H1 (cell line): ENCODE results near the gene CALR. TPM values are rescaled to one million over a fixed set of nuclear protein-coding genes. Genes with fewer than 3 reads are reported as not detected.

Source experiments
- CTCF ChIA-PET: fragments of 300-600 bp; sonication (Branson Sonifier 250); formaldehyde crosslinking; loops from one replicate; lab custom pipeline; 2021; ENCODE audit not compliant: partially characterized antibody; lab: Charles Lee
- POLR2A ChIA-PET: fragments of 300-600 bp; sonication (Branson Sonifier 250); formaldehyde crosslinking; loops from one replicate; lab custom pipeline; 2021; ENCODE audit warnings: inconsistent platforms; ENCODE audit not compliant: partially characterized antibody; lab: Charles Lee
- DNase-seq, 2 experiments: peaks; one replicate each; pipeline versions ENCODE4 v3.0.0 to v3.0.0-alpha.2; 2010 to 2022; ENCODE audit warnings: low spot score in 2 of 2, low read depth in 1 of 2, mixed read lengths in 1 of 2
- FAIRE-seq: peaks from 2 replicates; lab custom pipeline; 2011; peaks lifted over from hg19 to GRCh38; lab: Jason Lieb, UNC
- H2AFZ ChIP-seq: 2 replicates; pipeline ENCODE4 v1.8.1; 2012; ENCODE audit warnings: low read length, inconsistent platforms
- H2AK5ac ChIP-seq: 2 replicates; pipeline ENCODE4 v1.6.1; 2013; ENCODE audit warnings: low read depth, low read length
- H2BK120ac ChIP-seq: replicated peaks from 2 replicates; pipeline ENCODE3; 2013; ENCODE audit warnings: low read depth, low read length, inconsistent platforms
- H2BK12ac ChIP-seq: 2 replicates; pipeline ENCODE4 v1.6.1; 2013; ENCODE audit warnings: low read depth, low read length
- H2BK15ac ChIP-seq: 2 replicates; pipeline ENCODE4 v1.6.1; 2013; ENCODE audit warnings: low read length
- H2BK20ac ChIP-seq: 2 replicates; pipeline ENCODE4 v1.6.1; 2013; ENCODE audit warnings: low read length
- H2BK5ac ChIP-seq: 2 replicates; pipeline ENCODE4 v1.6.1; 2013; ENCODE audit warnings: low read depth, low read length
- H3K14ac ChIP-seq: 2 replicates; pipeline ENCODE4 v1.6.1; 2013; ENCODE audit warnings: inconsistent platforms; ENCODE audit not compliant: insufficient read length
- H3K18ac ChIP-seq: 2 replicates; pipeline ENCODE4 v1.6.1; 2013; ENCODE audit warnings: low read length; ENCODE audit errors: extremely low read depth
- H3K23ac ChIP-seq: 2 replicates; pipeline ENCODE4 v1.6.1; 2013; ENCODE audit warnings: inconsistent platforms; ENCODE audit not compliant: insufficient read length
- H3K23me2 ChIP-seq: 2 replicates; pipeline ENCODE4 v1.6.1; 2013; ENCODE audit warnings: low read depth, low read length
- H3K27ac ChIP-seq: 2 replicates; pipeline ENCODE4 v1.6.1; 2011; ENCODE audit warnings: low read depth, low read length, inconsistent platforms
- H3K27me3 ChIP-seq, 4 experiments: replicated peaks in 1 of 4; 1 replicate in 1 of 4; 2 replicates in 3 of 4; pipeline versions ENCODE4 v1.6.1 to v1.8.1; 2011 to 2013; ENCODE audit warnings: low read length in 3 of 4, mild to moderate bottlenecking in 3 of 4, inconsistent platforms in 2 of 4, mixed read lengths in 2 of 4, moderate library complexity in 1 of 4; ENCODE audit not compliant: control insufficient read depth in 3 of 4, insufficient read depth in 3 of 4; ENCODE audit errors: extremely low read depth in 1 of 4
- H3K36me3 ChIP-seq, 4 experiments: 2 replicates each; pipeline versions ENCODE4 v1.6.1 to v1.8.1; 2011 to 2013; ENCODE audit warnings: mild to moderate bottlenecking in 4 of 4, low read length in 3 of 4, moderate library complexity in 2 of 4, control low read depth in 1 of 4, inconsistent platforms in 1 of 4; ENCODE audit not compliant: insufficient read depth in 4 of 4, control insufficient read depth in 2 of 4
- H3K4ac ChIP-seq: replicated peaks from 2 replicates; pipeline ENCODE3; 2013; ENCODE audit warnings: low read length, low read depth, mixed read lengths, inconsistent platforms; ENCODE audit not compliant: insufficient read length
- H3K4me1 ChIP-seq, 4 experiments: replicated peaks in 1 of 4; 1 replicate in 1 of 4; 2 replicates in 3 of 4; pipeline versions ENCODE4 v1.6.1 to v1.8.1; 2011 to 2013; ENCODE audit warnings: low read length in 3 of 4, inconsistent platforms in 2 of 4, mixed read lengths in 1 of 4; ENCODE audit not compliant: insufficient read depth in 4 of 4, control insufficient read depth in 3 of 4
- H3K4me2 ChIP-seq, 2 experiments: 2 replicates each; pipeline versions ENCODE4 v1.6.1 to v1.8.1; 2011 to 2013; ENCODE audit warnings: low read depth in 2 of 2, low read length in 2 of 2, control low read depth in 1 of 2, inconsistent platforms in 1 of 2, mild to moderate bottlenecking in 1 of 2; ENCODE audit not compliant: insufficient read depth in 1 of 2
- H3K4me3 ChIP-seq, 4 experiments: fragments of 200-600, 300-600 bp in 1 of 4; sonication (generic), shearing (Covaris generic), sonication (Bioruptor Twin) in 1 of 4; 2 replicates each; pipeline versions ENCODE4 v1.5.1 to v1.8.1; 2011 to 2016; ENCODE audit warnings: low read length in 4 of 4, low read depth in 3 of 4, control low read depth in 2 of 4, inconsistent platforms in 2 of 4, mild to moderate bottlenecking in 2 of 4, mixed read lengths in 1 of 4, moderate library complexity in 1 of 4; ENCODE audit not compliant: insufficient read depth in 2 of 4; ENCODE audit errors: extremely low read depth in 1 of 4
- H3K56ac ChIP-seq: replicated peaks from 2 replicates; pipeline ENCODE3; 2013; ENCODE audit warnings: low read depth, mild to moderate bottlenecking, mixed read lengths, low read length, inconsistent platforms; ENCODE audit not compliant: insufficient read length
- H3K79me1 ChIP-seq: 2 replicates; pipeline ENCODE4 v1.6.1; 2013; ENCODE audit warnings: low read depth, low read length, control low read depth
- H3K79me2 ChIP-seq, 2 experiments: 2 replicates each; pipeline versions ENCODE4 v1.6.1 to v1.8.1; 2012 to 2013; ENCODE audit warnings: low read length in 2 of 2, mild to moderate bottlenecking in 2 of 2, inconsistent platforms in 1 of 2; ENCODE audit not compliant: insufficient read depth in 2 of 2, control insufficient read depth in 1 of 2
- H3K9ac ChIP-seq, 4 experiments: replicated peaks in 1 of 4; 1 replicate in 1 of 4; 2 replicates in 3 of 4; pipeline versions ENCODE4 v1.6.1 to v1.8.1; 2011 to 2013; ENCODE audit warnings: low read depth in 3 of 4, low read length in 3 of 4, control low read depth in 2 of 4, mild to moderate bottlenecking in 2 of 4, moderate library complexity in 2 of 4, inconsistent platforms in 1 of 4; ENCODE audit errors: extremely low read depth in 1 of 4
- H3K9me3 ChIP-seq, 2 experiments: 2 replicates each; pipeline versions ENCODE4 v1.6.1 to v1.8.1; 2012 to 2013; ENCODE audit warnings: mild to moderate bottlenecking in 2 of 2, moderate library complexity in 2 of 2, control low read depth in 1 of 2, inconsistent platforms in 1 of 2, low read depth in 1 of 2, low read length in 1 of 2, mixed read lengths in 1 of 2; ENCODE audit not compliant: insufficient read depth in 2 of 2
- H4K20me1 ChIP-seq, 2 experiments: replicated peaks in 1 of 2; 2 replicates each; pipeline versions ENCODE3 to v1.8.1; 2011 to 2013; ENCODE audit warnings: inconsistent platforms in 2 of 2, low read length in 2 of 2, mild to moderate bottlenecking in 1 of 2; ENCODE audit not compliant: insufficient read depth in 2 of 2, control insufficient read depth in 1 of 2
- H4K5ac ChIP-seq: 2 replicates; pipeline ENCODE4 v1.6.1; 2013; ENCODE audit warnings: low read length, low read depth, mixed read lengths, inconsistent platforms; ENCODE audit not compliant: insufficient read length
- H4K8ac ChIP-seq: 2 replicates; pipeline ENCODE4 v1.8.0; 2013; ENCODE audit warnings: mild to moderate bottlenecking, moderate library complexity, low read length, inconsistent platforms; ENCODE audit not compliant: insufficient read depth; ENCODE audit errors: extremely low read depth
- H4K91ac ChIP-seq: replicated peaks from 2 replicates; pipeline ENCODE3; 2013; ENCODE audit warnings: low read length, mixed read lengths, inconsistent platforms; ENCODE audit not compliant: insufficient read length
- BCL11A ChIP-seq, 2 experiments: IDR thresholded peaks; one replicate each; pipeline ENCODE4 v1.6.1; 2011; ENCODE audit warnings: low read depth in 2 of 2, low read length in 2 of 2, mild to moderate bottlenecking in 2 of 2
- E2F6 ChIP-seq: IDR thresholded peaks from 2 replicates; pipeline ENCODE4 v1.6.1; 2012; ENCODE audit warnings: inconsistent platforms
- POLR2A ChIP-seq, 2 experiments: IDR thresholded peaks; 1 replicate in 1 of 2; 2 replicates in 1 of 2; pipeline ENCODE4 v1.6.1; 2011; ENCODE audit warnings: low read depth in 2 of 2, low read length in 2 of 2, mild to moderate bottlenecking in 2 of 2; ENCODE audit errors: control extremely low read depth in 1 of 2
- POLR2AphosphoS5 ChIP-seq: IDR thresholded peaks from 2 replicates; pipeline ENCODE4 v1.6.1; 2011; ENCODE audit warnings: low read depth, low read length
- SP1 ChIP-seq: IDR thresholded peaks from 2 replicates; pipeline ENCODE4 v1.6.1; 2011; ENCODE audit warnings: low read depth, low read length
- USF2 ChIP-seq: IDR thresholded peaks from 2 replicates; pipeline ENCODE4 v1.6.1; 2011; ENCODE audit warnings: low read length, improper control_type of control experiment
- WGBS, 2 experiments: shearing (Covaris generic) in 1 of 2; methylation state at CpG; one replicate each; pipeline versions ENCODE4 v1.1.6 to v1.1.7; 2013 to 2015; ENCODE audit warnings: low lambda C conversion rate in 2 of 2, mixed read lengths in 2 of 2, inconsistent platforms in 1 of 2, low coverage in 1 of 2, missing lambda C conversion rate in 1 of 2; ENCODE audit not compliant: insufficient replicate concordance in 2 of 2, insufficient coverage in 1 of 2, insufficient read length in 1 of 2; ENCODE audit errors: extremely low coverage in 1 of 2, missing lambda C conversion rate in 1 of 2; 5-methylcytosine and 5-hydroxymethylcytosine counted together
- polyA plus RNA-seq, 7 experiments: library from polyadenylated mRNA; depleted of rRNA in 3 of 7; stranded (reverse) in 5 of 7; unstranded in 2 of 7; fragments of >200 nt in 5 of 7; fragments of 200-250 nt in 2 of 7; gene quantifications; 1 replicate in 5 of 7; 2 replicates in 1 of 7; 4 replicates in 1 of 7; pipeline versions ENCODE4 v1.2.1 to v1.2.3, GENCODE V29; 2011 to 2013; ENCODE audit warnings: missing spikeins in 2 of 7, mixed read lengths in 2 of 7
- total RNA-seq: library from RNA; stranded (reverse); fragmentation: NEBNext Ultra II Directional; extraction: Animal tissue kit (Norgen Biotek cat#: 25700); gene quantifications from 2 replicates; pipeline ENCODE4 v1.2.1, GENCODE V29; 2021

Gene CALR
- total and polyA plus RNA-seq, 2 of the 8 experiments (the other 6 are each of a cell fraction or from before 2014, with no cell fraction given), result 591 to 1,155 TPM

GRCh38 chr19:12943437-12944044 is 5.1 kb downstream of the CALR start:
- Histone ChIP-seq H3K36me3 (peaks cover 25 to 67% (median 47%) of the 10 kb centered on the region in 4 experiments), H3K4me2 (no peak overlapping the region; a peak in 1 of 4 replicates), H3K79me2 (peaks cover 13 to 44% of the 10 kb centered on the region in 2 experiments)

More at GRCh38 chr19:12943437-12944044, 5.1 kb downstream of the CALR start:
- ChIA-PET POLR2A (interaction anchor here (0.6 to 3.4 kb wide), 8 partner anchors 9 to 169 kb away, joined by 3 to 18 read pairs (median 6); partner anchors contain the start of gene FARSA), CTCF (no interaction called here)
- Histone ChIP-seq H3K9me3 (no peaks in the 10 kb centered on the region), H3K56ac (no peak overlapping the region), H2BK15ac (no peak overlapping the region), H3K27ac (peak overlapping the region; percentile 50; the same call in 1 of the 2 replicates), H2BK12ac (no peak overlapping the region), H3K14ac (no peak overlapping the region), H4K20me1 (peaks cover 12 to 18% of the 10 kb centered on the region in 2 experiments), H4K91ac (no peak overlapping the region), H3K4me1 (peaks cover 0 to 13% (median 5%) of the 10 kb centered on the region in 4 experiments; a peak in 4 of 7 replicates), H2BK120ac (no peak overlapping the region), H3K27me3 (no peaks in the 10 kb centered on the region), H3K23ac (no peak overlapping the region), H2BK5ac (no peak overlapping the region), H3K4me3 (no peak overlapping the region), H3K18ac (no peak overlapping the region), H3K23me2 (peaks cover 5% of the 10 kb centered on the region; the same call in 1 of the 2 replicates), H3K79me1 (peaks cover 2% of the 10 kb centered on the region; the same call in 1 of the 2 replicates), H3K4ac (no peak overlapping the region), H4K5ac (no peak overlapping the region), H3K9ac (no peak overlapping the region; a peak in 1 of 7 replicates), H2BK20ac (no peak overlapping the region), H4K8ac (no peak overlapping the region), H2AK5ac (peak overlapping the region; percentile 53; the same call in 1 of the 2 replicates), H2AFZ (no peak overlapping the region)
- no peak for FAIRE-seq
- 95% methylated on average over 17 of the region's 18 CpGs; no CpG with 5 or more reads in 1 of the 2 experiments for WGBS, 2 experiments
- no peak for DNase-seq
- TF ChIP-seq POLR2A (IDR thresholded peaks at IDR 0.05; ENCODE audit: control extremely low read depth in 1 of 2, low read depth in 2 of 2, low read length in 2 of 2) (peak in 1 of 2 experiments; percentile 22; a peak in 2 of 3 replicates), BCL11A (IDR thresholded peaks at IDR 0.05; ENCODE audit: low read depth in 2 of 2, low read length in 2 of 2) (no peak), POLR2AphosphoS5 (0 out of 2 replicates have a peak, but pooled peaks have one; percentile 8), E2F6 (no peak), USF2 (no peak), SP1 (peak; percentile 39; the same call in 1 of the 2 replicates)
